ENCODE data around the gene VPS13C. TPM values are rescaled to one million over a fixed set of nuclear protein-coding genes. Genes with fewer than 3 reads are reported as not detected.

The VPS13C gene
- total RNA-seq, 2 experiments from 2014 or later = 68.9 to 88.8 TPM

GRCh38 chr15:61889706-61890105, 170.5 kb downstream of the VPS13C start:
- DNase-seq (peak; percentile 45), ATAC-seq (peak; percentile 84)
- CTCF ChIA-PET = no interaction called here
- Mint-ChIP-seq H3K9me3 (ENCODE audit: low read depth) (peaks cover 14% of the 10 kb centered on the region), H3K27me3 (no peaks in the 10 kb centered on the region), H3K27ac (peak overlapping the region; percentile 70), H3K4me1 (peaks cover 25% of the 10 kb centered on the region), H3K36me3 (peaks cover 70% of the 10 kb centered on the region), H3K4me3 (peak overlapping the region; percentile 4)

DNA sequence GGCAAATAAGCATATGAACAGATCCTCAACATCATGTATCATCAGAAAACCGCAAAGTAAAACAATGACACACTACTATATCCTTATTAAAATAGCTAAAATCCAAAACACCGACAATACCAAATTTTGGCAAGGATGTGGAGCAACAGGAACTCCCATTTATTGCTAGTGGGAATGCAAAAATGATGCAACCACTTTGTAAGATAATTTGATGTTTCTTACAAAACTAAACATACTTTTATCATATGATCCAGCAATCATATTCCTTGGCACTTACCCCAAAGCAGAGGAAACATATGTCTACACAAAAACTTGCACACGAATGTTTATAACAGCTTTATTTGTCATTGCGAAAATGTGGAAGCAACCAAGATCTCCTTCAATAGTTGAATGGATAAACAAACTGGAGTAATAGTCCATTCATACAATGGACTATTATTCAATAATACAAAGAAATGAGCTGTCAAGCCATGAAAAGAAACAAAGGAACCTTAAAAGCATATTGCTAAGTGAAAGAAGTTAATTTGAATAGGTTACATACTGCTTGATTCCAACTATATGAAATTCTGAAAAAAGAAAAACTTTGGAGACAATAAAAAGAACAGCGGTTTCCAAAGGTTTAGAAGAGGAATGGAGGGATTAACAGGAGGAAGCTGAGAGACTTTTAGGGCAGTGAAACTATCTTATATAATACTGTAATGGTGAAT, 172.0 kb downstream of the VPS13C start:
- CTCF ChIA-PET = interaction anchor here (2.0 kb wide), 1 partner anchor 172 kb away, joined by 5 read pairs; the partner anchor contains the start of gene VPS13C
- Mint-ChIP-seq H3K27ac (no peak overlapping the region), H3K27me3 (no peaks in the 10 kb centered on the region), H3K4me3 (no peak overlapping the region), H3K9me3 (ENCODE audit: low read depth) (peaks cover 10% of the 10 kb centered on the region), H3K4me1 (peaks cover 22% of the 10 kb centered on the region), H3K36me3 (peaks cover 56% of the 10 kb centered on the region)
- ATAC-seq (no peak), DNase-seq (no peak)

DNA sequence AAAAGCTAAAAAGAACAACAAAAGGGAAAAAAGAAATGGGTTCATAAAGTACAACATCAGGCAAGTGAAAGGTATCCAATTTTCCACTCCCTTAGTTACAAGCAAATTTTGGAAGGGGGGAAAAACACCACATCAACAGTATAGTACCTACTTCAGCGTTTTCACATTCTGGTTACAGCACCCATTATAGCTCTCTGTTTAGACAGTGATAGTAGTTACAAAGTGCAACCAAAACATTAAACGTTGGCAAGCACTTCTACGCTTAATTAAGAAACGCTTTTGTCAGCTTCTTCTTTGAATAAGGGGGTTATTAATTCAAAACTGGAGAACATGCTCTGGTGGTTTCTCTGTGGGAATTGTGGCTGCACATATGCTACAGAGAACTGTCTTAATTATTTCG, 180.2 kb downstream of the VPS13C start:
- peaks cover 5% of the 10 kb centered on the region for H3K36me3 Mint-ChIP-seq
- no peak for ATAC-seq
- DNase-seq = no peak
- no peaks in the 10 kb centered on the region for H3K4me1 Mint-ChIP-seq
- CTCF ChIA-PET = interaction anchor here (2.0 kb wide), 1 partner anchor 45 kb away, joined by 8 read pairs; no protein-coding TSS in a partner anchor
- H3K4me3 Mint-ChIP-seq = no peak overlapping the region
- H3K27ac Mint-ChIP-seq = no peak overlapping the region
- H3K9me3 Mint-ChIP-seq (ENCODE audit: low read depth) = no peaks in the 10 kb centered on the region
- H3K27me3 Mint-ChIP-seq = no peaks in the 10 kb centered on the region

GRCh38 chr15:61879219-61879618, 181.0 kb downstream of the VPS13C start:
- H3K27ac Mint-ChIP-seq = no peak overlapping the region
- no peak for DNase-seq
- peaks cover 5% of the 10 kb centered on the region for H3K36me3 Mint-ChIP-seq
- no peaks in the 10 kb centered on the region for H3K9me3 Mint-ChIP-seq (ENCODE audit: low read depth)
- no peak for ATAC-seq
- H3K4me1 Mint-ChIP-seq = no peaks in the 10 kb centered on the region
- H3K27me3 Mint-ChIP-seq = no peaks in the 10 kb centered on the region
- H3K4me3 Mint-ChIP-seq = no peak overlapping the region
- CTCF ChIA-PET = interaction anchor here (0.8 to 2.0 kb wide), 2 partner anchors 45 to 195 kb away, joined by 3 to 8 read pairs; no protein-coding TSS in a partner anchor

- ATAC-seq = no peak
- no peaks in the 10 kb centered on the region for H3K27me3 Mint-ChIP-seq
- CTCF ChIA-PET = interaction anchor here (0.6 to 1.6 kb wide), 4 partner anchors 189 to 382 kb away, joined by 3 to 4 read pairs (median 3); partner anchors contain the start of gene VPS13C
- H3K4me3 Mint-ChIP-seq = no peak overlapping the region
- peaks cover 24% of the 10 kb centered on the region for H3K36me3 Mint-ChIP-seq
- H3K9me3 Mint-ChIP-seq (ENCODE audit: low read depth) = no peaks in the 10 kb centered on the region
- H3K27ac Mint-ChIP-seq = no peak overlapping the region
- no peaks in the 10 kb centered on the region for H3K4me1 Mint-ChIP-seq
- no peak for DNase-seq
These were observed 188.2 kb downstream of the VPS13C start for GRCh38 chr15:61871926-61872522.

- no peak overlapping the region for H3K27ac Mint-ChIP-seq
- H3K9me3 Mint-ChIP-seq (ENCODE audit: low read depth) = no peaks in the 10 kb centered on the region
- no peaks in the 10 kb centered on the region for H3K27me3 Mint-ChIP-seq
- CTCF ChIA-PET = no interaction called here
- no peak for DNase-seq
- H3K4me1 Mint-ChIP-seq = no peaks in the 10 kb centered on the region
- peaks cover 23% of the 10 kb centered on the region for H3K36me3 Mint-ChIP-seq
- no peak overlapping the region for H3K4me3 Mint-ChIP-seq
- ATAC-seq = no peak
These were observed 190.6 kb downstream of the VPS13C start for GRCh38 chr15:61869656-61870055.

- no peaks in the 10 kb centered on the region for H3K4me1 Mint-ChIP-seq
- H3K27me3 Mint-ChIP-seq = no peaks in the 10 kb centered on the region
- no peak for ATAC-seq
- CTCF ChIA-PET = interaction anchor here (1.2 kb wide), 1 partner anchor 28 kb away, joined by 3 read pairs; no protein-coding TSS in a partner anchor
- no peak overlapping the region for H3K27ac Mint-ChIP-seq
- DNase-seq = no peak
- H3K4me3 Mint-ChIP-seq = no peak overlapping the region
- peaks cover 15% of the 10 kb centered on the region for H3K36me3 Mint-ChIP-seq
- no peaks in the 10 kb centered on the region for H3K9me3 Mint-ChIP-seq (ENCODE audit: low read depth)
These were observed 198.3 kb downstream of the VPS13C start for GRCh38 chr15:61861962-61862361.

DNA sequence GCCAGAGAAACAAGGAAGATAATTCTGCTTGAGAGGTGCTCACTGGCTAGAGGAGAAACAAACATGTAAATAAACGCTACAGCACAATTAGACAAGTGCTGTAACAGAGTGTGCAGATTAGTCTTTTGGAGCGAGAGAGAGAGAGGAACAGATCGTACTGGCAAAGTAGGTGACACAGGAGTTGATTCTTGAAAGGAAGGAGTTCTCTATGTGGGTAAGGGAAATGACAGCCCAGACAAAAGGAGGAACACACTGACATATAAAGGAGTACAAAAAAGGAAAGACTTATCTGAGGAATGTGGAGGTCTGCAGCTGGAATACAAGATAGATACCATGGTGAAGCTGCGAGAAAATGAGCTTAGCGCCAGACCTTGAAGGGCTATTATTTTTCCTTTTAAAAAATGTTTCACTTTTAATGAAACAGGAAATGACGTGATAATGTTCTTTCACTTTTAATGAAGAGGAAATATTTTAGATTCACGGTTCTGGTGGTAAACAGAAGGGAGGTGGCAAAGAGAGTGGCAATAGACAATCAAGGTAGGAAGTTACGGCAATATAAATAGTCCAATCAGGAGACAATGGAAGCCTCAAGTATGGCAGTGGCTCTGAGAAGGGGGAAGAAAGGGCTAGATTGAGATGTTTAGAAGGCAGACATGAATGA, 202.9 kb downstream of the VPS13C start:
- Mint-ChIP-seq H3K9me3 (ENCODE audit: low read depth) (no peaks in the 10 kb centered on the region), H3K27me3 (no peaks in the 10 kb centered on the region), H3K27ac (no peak overlapping the region), H3K36me3 (peaks cover 17% of the 10 kb centered on the region), H3K4me1 (peaks cover 6% of the 10 kb centered on the region), H3K4me3 (no peak overlapping the region)
- DNase-seq (no peak), ATAC-seq (peak; percentile 93)
- CTCF ChIA-PET = interaction anchor here (1.4 to 4.4 kb wide), 3 partner anchors 19 to 204 kb away, joined by 3 to 19 read pairs (median 4); no protein-coding TSS in a partner anchor

DNA sequence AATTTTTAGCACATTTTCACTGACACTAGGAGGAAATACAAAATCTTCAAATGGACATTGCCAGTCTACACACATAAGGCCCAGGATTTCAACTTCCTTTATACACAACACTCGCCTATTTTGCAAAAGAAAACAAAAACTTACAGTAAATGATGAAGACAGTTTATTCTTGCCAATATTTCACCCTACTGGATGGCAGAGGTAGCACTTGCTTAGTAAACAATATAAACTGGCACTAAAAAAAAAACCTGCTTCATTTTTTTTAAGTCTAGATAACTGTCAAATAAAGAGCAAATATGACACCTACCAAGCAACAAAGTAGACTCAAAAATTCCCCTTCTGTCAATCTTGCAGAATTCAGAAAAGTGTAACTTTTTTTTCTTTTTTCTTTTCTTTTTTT, 204.0 kb downstream of the VPS13C start:
- H3K9me3 Mint-ChIP-seq (ENCODE audit: low read depth) = no peaks in the 10 kb centered on the region
- no peak overlapping the region for H3K4me3 Mint-ChIP-seq
- peaks cover 23% of the 10 kb centered on the region for H3K36me3 Mint-ChIP-seq
- no peak for ATAC-seq
- H3K27ac Mint-ChIP-seq = no peak overlapping the region
- no peaks in the 10 kb centered on the region for H3K27me3 Mint-ChIP-seq
- CTCF ChIA-PET = interaction anchor here (1.4 to 4.4 kb wide), 2 partner anchors 22 to 205 kb away, joined by 3 to 19 read pairs; no protein-coding TSS in a partner anchor
- peaks cover 6% of the 10 kb centered on the region for H3K4me1 Mint-ChIP-seq
- no peak for DNase-seq

DNA sequence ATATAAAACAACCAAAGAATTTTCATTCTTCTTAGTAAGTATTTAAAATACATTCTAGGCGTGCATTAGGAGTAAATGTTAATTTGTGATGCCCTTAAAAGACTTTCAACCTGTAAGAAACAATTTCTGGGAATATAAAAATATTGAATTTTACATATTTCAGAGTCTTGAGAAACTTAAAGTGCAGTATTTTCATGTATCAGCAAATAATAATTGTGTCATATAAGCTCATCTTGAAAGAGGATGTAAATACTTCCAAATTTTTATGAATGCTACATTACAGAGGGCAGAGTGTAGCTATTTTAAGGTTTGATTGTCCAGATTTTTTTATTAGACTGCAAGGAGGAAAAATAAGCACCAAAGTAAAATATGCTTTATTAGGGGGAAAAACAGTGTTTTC, 207.1 kb downstream of the VPS13C start:
- CTCF ChIA-PET = interaction anchor here (1.6 kb wide), 1 partner anchor 18 kb away, joined by 5 read pairs; no protein-coding TSS in a partner anchor
- DNase-seq (no peak), ATAC-seq (no peak)
- Mint-ChIP-seq H3K4me3 (no peak overlapping the region), H3K4me1 (peaks cover 6% of the 10 kb centered on the region), H3K27me3 (no peaks in the 10 kb centered on the region), H3K9me3 (ENCODE audit: low read depth) (no peaks in the 10 kb centered on the region), H3K36me3 (peaks cover 16% of the 10 kb centered on the region), H3K27ac (no peak overlapping the region)

- Mint-ChIP-seq H3K9me3 (ENCODE audit: low read depth) (no peaks in the 10 kb centered on the region), H3K4me3 (no peak overlapping the region), H3K4me1 (peaks cover 6% of the 10 kb centered on the region), H3K27me3 (no peaks in the 10 kb centered on the region), H3K27ac (no peak overlapping the region), H3K36me3 (peaks cover 16% of the 10 kb centered on the region)
- CTCF ChIA-PET = interaction anchor here (1.6 kb wide), 1 partner anchor 16 kb away, joined by 5 read pairs; no protein-coding TSS in a partner anchor
- DNase-seq (no peak), ATAC-seq (no peak)
These were observed 208.3 kb downstream of the VPS13C start for GRCh38 chr15:61851955-61852354.

- Mint-ChIP-seq H3K36me3 (peaks cover 14% of the 10 kb centered on the region), H3K27ac (no peak overlapping the region), H3K27me3 (peaks cover 13% of the 10 kb centered on the region), H3K4me3 (no peak overlapping the region), H3K9me3 (ENCODE audit: low read depth) (no peaks in the 10 kb centered on the region), H3K4me1 (no peaks in the 10 kb centered on the region)
- CTCF ChIA-PET = no interaction called here
- ATAC-seq = no peak
- no peak for DNase-seq
These were observed 210.8 kb downstream of the VPS13C start for GRCh38 chr15:61849447-61849846.

DNA sequence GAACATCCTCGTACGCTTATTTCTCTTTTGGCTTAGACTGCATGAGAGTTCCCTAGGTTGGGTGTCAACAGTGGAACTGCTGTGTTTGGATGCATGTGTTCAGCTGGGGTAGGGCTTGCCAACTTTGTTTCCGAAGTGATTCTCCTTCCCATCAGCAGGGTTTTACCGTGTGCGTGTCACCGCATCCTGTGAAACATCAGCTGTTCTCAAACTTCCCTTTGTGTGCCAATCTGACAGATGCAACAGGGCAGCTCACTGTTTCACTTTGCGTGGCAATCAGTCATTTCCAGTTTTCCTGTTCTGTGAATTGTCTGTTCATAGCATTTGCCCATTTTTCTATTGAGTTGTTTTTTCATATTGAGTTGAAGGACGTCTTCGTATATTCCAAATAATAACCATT, 218.8 kb downstream of the VPS13C start:
- Mint-ChIP-seq H3K36me3 (no peaks in the 10 kb centered on the region), H3K9me3 (ENCODE audit: low read depth) (no peaks in the 10 kb centered on the region), H3K4me1 (peaks cover 17% of the 10 kb centered on the region), H3K27ac (no peak overlapping the region), H3K4me3 (no peak overlapping the region), H3K27me3 (peaks cover 33% of the 10 kb centered on the region)
- DNase-seq = no peak
- CTCF ChIA-PET = no interaction called here
- no peak for ATAC-seq
